ENCODE measurements around the gene CCDC169. TPM values are rescaled to one million over a fixed set of nuclear protein-coding genes. Genes with fewer than 3 reads are reported as not detected.

Gene CCDC169
- total RNA-seq, 3 donors from 2014 or later (not counting 1 experiment from before 2014, with no cell fraction given): not detected

- 71% methylated on average over 4 of the region's 4 CpGs for WGBS (ENCODE audit: insufficient coverage)
- DNase-seq: no peak
- peaks cover 5 to 7% of the 10 kb centered on the region in 2 donors for H3K9me3 Mint-ChIP-seq
Observed at GRCh38 chr13:36211567-36211966, 86.0 kb downstream of the CCDC169 start.

GRCh38 chr13:36210738-36211137, 86.9 kb downstream of the CCDC169 start:
- 87% methylated on average over 3 of the region's 4 CpGs for WGBS (ENCODE audit: insufficient coverage)
- intact Hi-C loops (cut with micrococcal nuclease): no loop called here
- Mint-ChIP-seq H3K27me3 (ENCODE audit: low read depth in 2 of 2) (no peaks in the 10 kb centered on the region), H3K27ac (no peak overlapping the region), H3K36me3 (no peaks in the 10 kb centered on the region), H3K9me3 (peaks cover 5 to 7% of the 10 kb centered on the region in 2 donors), H3K4me1 (no peaks in the 10 kb centered on the region), H3K4me3 (no peak overlapping the region)
- no peak overlapping the region for H3K4me3 ChIP-seq (ENCODE audit: low read length)
- no peaks in the 10 kb centered on the region for H3K36me3 ChIP-seq (ENCODE audit: control insufficient read depth, insufficient read depth, low read length)
- no peaks in the 10 kb centered on the region for H3K4me1 ChIP-seq (ENCODE audit: control insufficient read depth, insufficient read depth, low read length)
- DNase-seq: no peak
- TF ChIP-seq CTCF (IDR thresholded peaks at IDR 0.05): no peak
- H3K9me3 ChIP-seq (ENCODE audit: control insufficient read depth, insufficient read depth, low read length): peaks cover 2% of the 10 kb centered on the region
- no peak for ATAC-seq
- no peaks in the 10 kb centered on the region for H3K27me3 ChIP-seq (ENCODE audit: control insufficient read depth, insufficient read depth, low read length)
- no peak overlapping the region for H3K27ac ChIP-seq (ENCODE audit: low read length)

More at GRCh38 chr13:36211567-36211966, 86.0 kb downstream of the CCDC169 start:
- Mint-ChIP-seq H3K4me3 (no peak overlapping the region), H3K27me3 (ENCODE audit: low read depth in 2 of 2) (no peaks in the 10 kb centered on the region), H3K36me3 (no peaks in the 10 kb centered on the region), H3K27ac (no peak overlapping the region), H3K4me1 (no peaks in the 10 kb centered on the region)
- no peaks in the 10 kb centered on the region for H3K4me1 ChIP-seq (ENCODE audit: control insufficient read depth, insufficient read depth, low read length)
- no peak for TF ChIP-seq CTCF (IDR thresholded peaks at IDR 0.05)
- peaks cover 2% of the 10 kb centered on the region for H3K9me3 ChIP-seq (ENCODE audit: control insufficient read depth, insufficient read depth, low read length)
- no peak overlapping the region for H3K27ac ChIP-seq (ENCODE audit: low read length)
- intact Hi-C loops (cut with micrococcal nuclease): no loop called here
- H3K4me3 ChIP-seq (ENCODE audit: low read length): no peak overlapping the region
- H3K36me3 ChIP-seq (ENCODE audit: control insufficient read depth, insufficient read depth, low read length): no peaks in the 10 kb centered on the region
- no peaks in the 10 kb centered on the region for H3K27me3 ChIP-seq (ENCODE audit: control insufficient read depth, insufficient read depth, low read length)
- no peak for ATAC-seq

GRCh38 chr13:36207672-36208071, 89.9 kb downstream of the CCDC169 start:
- Histone ChIP-seq H3K4me1 (ENCODE audit: control insufficient read depth, insufficient read depth, low read length) (no peaks in the 10 kb centered on the region), H3K9me3 (ENCODE audit: control insufficient read depth, insufficient read depth, low read length) (no peaks in the 10 kb centered on the region), H3K27me3 (ENCODE audit: control insufficient read depth, insufficient read depth, low read length) (no peaks in the 10 kb centered on the region), H3K36me3 (ENCODE audit: control insufficient read depth, insufficient read depth, low read length) (no peaks in the 10 kb centered on the region), H3K27ac (ENCODE audit: low read length) (no peak overlapping the region), H3K4me3 (ENCODE audit: low read length) (no peak overlapping the region)
- H3K9me3 Mint-ChIP-seq: peaks cover 5 to 7% of the 10 kb centered on the region in 2 donors
- H3K27ac Mint-ChIP-seq: no peak overlapping the region
- no peaks in the 10 kb centered on the region for H3K4me1 Mint-ChIP-seq
- no peak overlapping the region for H3K4me3 Mint-ChIP-seq
- no peak for ATAC-seq
- no peak for TF ChIP-seq CTCF (IDR thresholded peaks at IDR 0.05)
- intact Hi-C loops (cut with micrococcal nuclease): no loop called here
- H3K27me3 Mint-ChIP-seq (ENCODE audit: low read depth in 2 of 2): no peaks in the 10 kb centered on the region
- H3K36me3 Mint-ChIP-seq: no peaks in the 10 kb centered on the region
- 86% methylated on average over 5 of the region's 5 CpGs for WGBS (ENCODE audit: insufficient coverage)
- no peak for DNase-seq

GRCh38 chr13:36193151-36193855, 104.3 kb downstream of the CCDC169 start:
- ATAC-seq: no peak
- Mint-ChIP-seq H3K4me1 (no peaks in the 10 kb centered on the region), H3K27ac (no peak overlapping the region), H3K27me3 (ENCODE audit: low read depth in 2 of 2) (no peaks in the 10 kb centered on the region), H3K9me3 (peaks cover 13 to 15% of the 10 kb centered on the region in 2 donors), H3K4me3 (no peak overlapping the region), H3K36me3 (no peaks in the 10 kb centered on the region)
- Histone ChIP-seq H3K36me3 (ENCODE audit: control insufficient read depth, insufficient read depth, low read length) (no peaks in the 10 kb centered on the region), H3K9me3 (ENCODE audit: control insufficient read depth, insufficient read depth, low read length) (no peaks in the 10 kb centered on the region), H3K4me3 (ENCODE audit: low read length) (no peak overlapping the region), H3K4me1 (ENCODE audit: control insufficient read depth, insufficient read depth, low read length) (no peaks in the 10 kb centered on the region), H3K27me3 (ENCODE audit: control insufficient read depth, insufficient read depth, low read length) (no peaks in the 10 kb centered on the region), H3K27ac (ENCODE audit: low read length) (no peak overlapping the region)
- intact Hi-C loops (cut with micrococcal nuclease): no loop called here
- WGBS (ENCODE audit: insufficient coverage): no CpG with 5 or more reads among the region's 1 CpG
- no peak for DNase-seq
- no peak for TF ChIP-seq CTCF (IDR thresholded peaks at IDR 0.05)
